ENCODE measurements around the gene TLR2. TPM values are rescaled to one million over a fixed set of nuclear protein-coding genes. Genes with fewer than 3 reads are reported as not detected.

The TLR2 gene
- polyA plus RNA-seq, 3 donors: 133 to 187 (median 162) TPM

DNA sequence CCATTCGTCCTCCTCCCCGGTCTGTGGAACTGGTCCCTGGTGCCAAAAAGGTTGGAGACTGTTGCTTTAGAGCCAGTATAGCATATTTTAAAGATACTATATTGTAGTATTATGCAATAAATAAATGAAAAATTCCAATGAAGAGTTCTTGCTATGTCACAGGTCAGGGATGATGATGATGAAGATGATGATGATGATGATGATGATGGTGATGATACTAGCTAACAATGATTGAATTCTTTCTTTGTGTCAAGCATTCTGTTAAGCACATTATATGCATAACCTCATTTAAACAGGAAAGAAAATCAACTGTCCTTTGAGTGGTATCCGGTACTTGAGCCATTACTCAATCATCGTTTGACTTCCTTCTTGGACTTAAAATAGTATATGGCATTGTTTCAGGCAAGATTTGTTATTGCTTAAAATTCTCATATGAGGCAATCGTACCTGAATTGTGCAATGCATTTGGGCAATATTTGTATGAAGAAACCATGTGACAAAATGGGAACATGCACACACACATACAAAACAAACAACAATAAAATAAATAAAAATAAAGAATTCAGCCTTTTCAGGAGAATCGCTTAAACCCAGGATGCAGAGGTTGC lies 22.8 kb upstream of the TLR2 start:
- DNase-seq: peak; percentile 94 to 95 (median 95)

GRCh38 chr4:153661908-153662307 lies 22.2 kb upstream of the TLR2 start:
- no peak for DNase-seq
- peaks cover 56 to 66% of the 10 kb centered on the region in 2 donors for H3K4me1 ChIP-seq (ENCODE audit: control insufficient read depth in 1 of 2, insufficient read depth in 2 of 2, low read length in 2 of 2)
- peaks cover 5 to 14% of the 10 kb centered on the region in 2 donors for H3K9me3 ChIP-seq (replicated peaks in 1 of 2; ENCODE audit: control insufficient read depth in 1 of 2, insufficient read depth in 1 of 2, low read length in 2 of 2)
- no peaks in the 10 kb centered on the region for H3K36me3 ChIP-seq (replicated peaks in 1 of 2; ENCODE audit: control insufficient read depth in 1 of 2, insufficient read depth in 2 of 2, low read length in 2 of 2)
- Mint-ChIP-seq H3K27ac (peak overlapping the region; percentile 93 to 99 (median 96)), H3K27me3 (ENCODE audit: low read depth in 3 of 3) (peaks cover 0 to 5% (median 0%) of the 10 kb centered on the region in 3 donors), H3K36me3 (peaks cover 32 to 48% of the 10 kb centered on the region in 2 donors), H3K4me3 (no peak overlapping the region), H3K4me1 (peaks cover 76% of the 10 kb centered on the region), H3K9me3 (peaks cover 15 to 33% (median 30%) of the 10 kb centered on the region in 7 donors)
- H4K20me1 ChIP-seq (ENCODE audit: insufficient read depth, low read length): no peaks in the 10 kb centered on the region
- H3K27ac ChIP-seq (ENCODE audit: low read depth in 1 of 2, low read length in 2 of 2): peak overlapping the region; percentile 82 to 94
- no peak overlapping the region for H3K9ac ChIP-seq (ENCODE audit: insufficient read depth, low read length, poor library complexity, severe bottlenecking)
- H3K4me3 ChIP-seq (replicated peaks in 1 of 3; ENCODE audit: low read depth in 2 of 3, low read length in 3 of 3): no peak overlapping the region
- WGBS (ENCODE audit: insufficient coverage): no CpG with 5 or more reads among the region's 1 CpG
- H3K79me2 ChIP-seq (ENCODE audit: insufficient read depth, low read length): peaks cover 37% of the 10 kb centered on the region
- intact Hi-C loops (cut with micrococcal nuclease): loop anchor here in 1 of 2 donors (2.0 kb wide), 1 partner anchor 15 kb away; no protein-coding TSS in a partner anchor
- H2AFZ ChIP-seq (ENCODE audit: insufficient read depth, low read depth, low read length, poor library complexity, severe bottlenecking): no peak overlapping the region
- no peak for TF ChIP-seq CTCF (IDR thresholded peaks at IDR 0.05)
- no peak overlapping the region for H3K4me2 ChIP-seq (replicated peaks; ENCODE audit: extremely low read depth, low read length, poor library complexity, severe bottlenecking)
- no peaks in the 10 kb centered on the region for H3K27me3 ChIP-seq (ENCODE audit: control insufficient read depth in 2 of 2, insufficient read depth in 2 of 2, low read length in 2 of 2)

More for the DNA sequence above, 22.8 kb upstream of the TLR2 start:
- peaks cover 13 to 29% (median 25%) of the 10 kb centered on the region in 7 donors for H3K9me3 Mint-ChIP-seq
- peaks cover 5 to 13% of the 10 kb centered on the region in 2 donors for H3K9me3 ChIP-seq (replicated peaks in 1 of 2; ENCODE audit: control insufficient read depth in 1 of 2, insufficient read depth in 1 of 2, low read length in 2 of 2)
- no peaks in the 10 kb centered on the region for H3K27me3 ChIP-seq (ENCODE audit: control insufficient read depth in 2 of 2, insufficient read depth in 2 of 2, low read length in 2 of 2)
- peaks cover 40% of the 10 kb centered on the region for H3K79me2 ChIP-seq (ENCODE audit: insufficient read depth, low read length)
- H3K9ac ChIP-seq (ENCODE audit: insufficient read depth, low read length, poor library complexity, severe bottlenecking): peak overlapping the region; percentile 30
- H3K36me3 ChIP-seq (replicated peaks in 1 of 2; ENCODE audit: control insufficient read depth in 1 of 2, insufficient read depth in 2 of 2, low read length in 2 of 2): no peaks in the 10 kb centered on the region
- peaks cover 62 to 72% of the 10 kb centered on the region in 2 donors for H3K4me1 ChIP-seq (ENCODE audit: control insufficient read depth in 1 of 2, insufficient read depth in 2 of 2, low read length in 2 of 2)
- H3K27ac Mint-ChIP-seq: peak overlapping the region; percentile 94 to 99 (median 96)
- H3K4me2 ChIP-seq (replicated peaks; ENCODE audit: extremely low read depth, low read length, poor library complexity, severe bottlenecking): peak overlapping the region; percentile 44
- H2AFZ ChIP-seq (ENCODE audit: insufficient read depth, low read depth, low read length, poor library complexity, severe bottlenecking): no peak overlapping the region
- H3K4me1 Mint-ChIP-seq: peaks cover 76% of the 10 kb centered on the region
- intact Hi-C loops (cut with micrococcal nuclease): no loop called here
- no peaks in the 10 kb centered on the region for H4K20me1 ChIP-seq (ENCODE audit: insufficient read depth, low read length)
- H3K36me3 Mint-ChIP-seq: peaks cover 27 to 43% of the 10 kb centered on the region in 2 donors
- TF ChIP-seq CTCF (IDR thresholded peaks at IDR 0.05): no peak
- no CpG with 5 or more reads among the region's 6 CpGs for WGBS (ENCODE audit: insufficient coverage)
- peak overlapping the region in 1 of 2 donors; percentile 62 for H3K4me3 Mint-ChIP-seq
- H3K4me3 ChIP-seq (replicated peaks in 1 of 3; ENCODE audit: low read depth in 2 of 3, low read length in 3 of 3): peak overlapping the region in 1 of 3 experiments; percentile 38
- H3K27ac ChIP-seq (ENCODE audit: low read depth in 1 of 2, low read length in 2 of 2): peak overlapping the region; percentile 82 to 94
- peaks cover 0 to 5% (median 1%) of the 10 kb centered on the region in 3 donors for H3K27me3 Mint-ChIP-seq (ENCODE audit: low read depth in 3 of 3)
